Omental fat pad (tissue), 4 donors: Measurements from ENCODE around the gene TYROBP. TPM values are rescaled to one million over a fixed set of nuclear protein-coding genes. Genes with fewer than 3 reads are reported as not detected.

Experiments used
- ATAC-seq: fragments of 150-250 bp; one replicate; pipeline ENCODE4 v1.9.1; 2016; ENCODE audit warnings: mild to moderate bottlenecking, moderate library complexity; ENCODE audit not compliant: low FRiP score
- DNase-seq: peaks from one replicate; pipeline ENCODE4 v3.0.0-alpha.2; 2019; ENCODE audit warnings: low spot score
- CTCF ChIP-seq, 3 donors: fragments of 450-650 bp; IDR thresholded peaks; one replicate each; pipeline ENCODE4 v1.5.1; 2016 to 2017; ENCODE audit warnings: antibody characterized with exemption in 3 of 3, mild to moderate bottlenecking in 3 of 3, moderate library complexity in 2 of 3
- total RNA-seq, 4 donors: library from RNA; depleted of rRNA; stranded (reverse); fragments of >200 nt; gene quantifications; one replicate each; pipeline ENCODE4 v1.1.0, GENCODE V29; 2016

TYROBP gene
- total RNA-seq, 4 donors from 2014 or later: 171 to 490 (median 280) TPM

- no peak for TF ChIP-seq CTCF (IDR thresholded peaks at IDR 0.05)
- ATAC-seq (peak; percentile 75), DNase-seq (peak; percentile 46)
Observed at GRCh38 chr19:35869327-35870123, 38.6 kb downstream of the TYROBP start.

GRCh38 chr19:35868823-35869326 is 39.2 kb downstream of the TYROBP start:
- no peak for TF ChIP-seq CTCF (IDR thresholded peaks at IDR 0.05)
- ATAC-seq (no peak), DNase-seq (no peak)

DNA sequence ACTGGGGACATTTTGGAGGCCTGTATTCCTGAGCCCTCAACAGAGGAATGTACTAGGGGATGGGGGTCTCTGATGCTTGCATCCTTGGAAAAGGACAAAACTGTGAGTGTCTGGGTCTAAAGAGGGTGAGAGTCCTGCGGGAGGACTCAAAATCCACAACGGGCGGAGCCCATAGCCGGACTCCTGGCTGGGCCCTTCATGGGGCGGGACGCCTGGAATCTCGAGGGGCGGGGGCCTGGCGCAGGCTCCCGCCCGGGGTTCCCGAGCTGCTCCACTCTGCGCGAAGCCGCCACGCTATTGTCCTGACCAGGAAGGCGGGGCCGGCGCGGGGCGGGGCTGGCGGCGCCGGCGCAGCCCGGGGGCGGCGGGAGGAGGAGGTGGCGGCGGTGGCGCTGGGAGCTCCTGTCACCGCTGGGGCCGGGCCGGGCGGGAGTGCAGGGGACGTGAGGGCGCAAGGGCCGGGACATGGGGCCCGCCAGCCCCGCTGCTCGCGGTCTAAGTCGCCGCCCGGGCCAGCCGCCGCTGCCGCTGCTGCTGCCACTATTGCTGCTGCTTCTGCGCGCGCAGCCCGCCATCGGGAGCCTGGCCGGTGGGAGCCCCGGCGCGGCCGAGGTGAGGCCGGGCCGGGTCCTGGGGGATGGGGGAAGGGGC is 39.8 kb downstream of the TYROBP start, which contains the start of gene APLP1:
Gene APLP1 (plus strand): TSS at position 403 of the 651 bp plus-strand sequence. CDS start 63 bp downstream, at position 466.
- TF ChIP-seq CTCF (IDR thresholded peaks at IDR 0.05): no peak
- DNase-seq (no peak), ATAC-seq (peak; percentile 62)

DNA sequence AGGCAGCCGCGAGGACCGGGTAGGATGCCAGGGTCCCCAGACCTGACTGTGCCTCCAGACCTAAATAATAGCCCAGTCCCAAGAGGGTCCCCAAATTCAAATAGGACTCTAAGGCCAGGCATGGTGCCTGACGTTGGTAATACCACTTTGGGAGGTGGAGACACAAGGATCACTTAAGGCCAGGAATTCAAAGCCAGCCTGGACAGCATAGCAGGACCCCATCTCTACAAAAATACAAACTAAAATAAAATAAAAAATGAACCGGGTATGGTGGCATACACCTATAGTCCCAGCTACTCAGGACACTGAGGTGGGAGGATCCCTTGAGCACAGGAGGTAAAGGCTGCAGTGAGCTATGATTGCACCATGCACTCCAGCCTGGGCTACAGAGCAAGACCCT is 45.1 kb downstream of the TYROBP start:
- no peak for TF ChIP-seq CTCF (IDR thresholded peaks at IDR 0.05)
- no peak for DNase-seq
- ATAC-seq: no peak

DNA sequence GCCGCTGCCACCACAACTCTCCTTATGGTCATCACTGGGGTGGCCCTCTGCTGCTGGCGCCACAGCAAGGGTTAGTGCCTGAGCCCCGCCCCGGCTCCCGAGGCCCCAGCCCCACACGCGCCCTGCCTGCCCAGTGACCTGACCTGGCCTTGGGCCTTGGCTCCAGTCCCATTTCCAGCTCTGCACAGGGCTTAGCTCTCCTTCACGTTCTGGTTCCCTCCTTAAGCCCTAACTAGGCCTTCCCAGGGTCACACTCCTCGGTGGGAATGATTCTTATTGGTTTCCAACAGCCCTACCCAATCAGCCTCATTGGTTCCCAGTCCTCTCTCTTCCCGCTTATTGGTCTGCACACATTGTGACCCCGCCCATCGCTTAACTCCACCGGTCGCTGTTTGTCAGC is 45.6 kb downstream of the TYROBP start:
- no peak for ATAC-seq
- DNase-seq: no peak
- no peak for TF ChIP-seq CTCF (IDR thresholded peaks at IDR 0.05)

GRCh38 chr19:35861640-35862160 is 46.4 kb downstream of the TYROBP start:
- DNase-seq (no peak), ATAC-seq (no peak)
- no peak for TF ChIP-seq CTCF (IDR thresholded peaks at IDR 0.05)
